SH-SY5Y (cell line): ENCODE results near the gene KMT2B.

Experiments used
- GATA2 ChIP-seq: IDR thresholded peaks from 2 replicates; pipeline ENCODE4 v1.6.1; 2011; ENCODE audit warnings: mild to moderate bottlenecking, low read depth, low read length
- GATA3 ChIP-seq: IDR thresholded peaks from 2 replicates; pipeline ENCODE4 v1.6.1; 2011; ENCODE audit warnings: low read depth, mild to moderate bottlenecking, low read length, moderate library complexity

DNA sequence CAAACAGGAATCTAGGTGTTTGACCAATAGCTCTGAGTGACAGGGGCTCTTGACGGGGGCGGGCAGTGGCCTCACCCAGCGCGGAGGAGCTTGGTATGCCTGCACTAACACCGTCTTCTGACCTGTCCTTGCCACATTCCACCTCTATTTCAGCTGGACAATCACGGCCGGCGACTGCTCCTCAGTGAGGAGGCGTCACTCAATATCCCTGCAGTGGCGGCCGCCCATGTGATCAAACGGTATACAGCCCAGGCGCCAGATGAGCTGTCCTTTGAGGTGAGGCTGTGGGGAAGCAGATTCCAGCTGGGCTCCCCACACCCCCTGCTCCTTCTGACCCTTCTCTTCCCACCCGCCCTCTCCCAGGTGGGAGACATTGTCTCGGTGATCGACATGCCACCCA is 62.3 kb downstream of the KMT2B start:
- TF ChIP-seq GATA2 (no peak), GATA3 (no peak)
